VCaP (cell line): Measurements from ENCODE around the gene SMYD3.

Experiments used
- H3K27ac ChIP-seq: fragments of 450-650 bp; 2 replicates; pipeline ENCODE4 v1.5.1; 2017
- CTCF ChIP-seq: fragments of 450-650 bp; conservative IDR thresholded peaks from 2 replicates; pipeline ENCODE4 v1.5.1; 2017; ENCODE audit warnings: mild to moderate bottlenecking, moderate library complexity

The SMYD3 gene

GRCh38 chr1:246427611-246428010 is 79.5 kb downstream of the SMYD3 start:
- no peak overlapping the region for H3K27ac ChIP-seq
- TF ChIP-seq CTCF, result no peak

- H3K27ac ChIP-seq, result no peak overlapping the region
- no peak for TF ChIP-seq CTCF
Measured at GRCh38 chr1:246425895-246426294, 81.2 kb downstream of the SMYD3 start.

GRCh38 chr1:246425139-246425794 is 81.8 kb downstream of the SMYD3 start:
- H3K27ac ChIP-seq, result no peak overlapping the region
- TF ChIP-seq CTCF, result no peak

- no peak for TF ChIP-seq CTCF
Measured at GRCh38 chr1:246420300-246420699, 86.8 kb downstream of the SMYD3 start.

GRCh38 chr1:246418565-246419312 is 88.3 kb downstream of the SMYD3 start:
- no peak for TF ChIP-seq CTCF
- H3K27ac ChIP-seq, result peak overlapping the region; percentile 74

More at GRCh38 chr1:246420300-246420699, 86.8 kb downstream of the SMYD3 start:
- H3K27ac ChIP-seq, result peak overlapping the region; percentile 74

- TF ChIP-seq CTCF, result no peak
- H3K27ac ChIP-seq, result peak overlapping the region; percentile 74; the same call in 1 of the 2 replicates
Measured at GRCh38 chr1:246417813-246418564, 89.1 kb downstream of the SMYD3 start.
